Measurements from ENCODE around the gene WSB2. TPM values are rescaled to one million over a fixed set of nuclear protein-coding genes. Genes with fewer than 3 reads are reported as not detected.

Gene WSB2
- polyA plus RNA-seq, 1 donor (not counting 4 experiments of a cell fraction or from before 2014, with no cell fraction given) = 84.0 TPM

- H2AFZ ChIP-seq (ENCODE audit: control insufficient read depth, low read length) = no peak overlapping the region
- no peak overlapping the region for H3K4me2 ChIP-seq (ENCODE audit: control insufficient read depth, extremely low read depth, insufficient read depth, low read depth, low read length)
- peaks cover 41 to 56% of the 10 kb centered on the region in 2 experiments for H3K36me3 ChIP-seq (ENCODE audit: control insufficient read depth in 2 of 2, extremely low read depth in 1 of 2, insufficient read depth in 2 of 2, low read length in 2 of 2)
Observed at GRCh38 chr12:118038137-118038536, 22.8 kb downstream of the WSB2 start.

GRCh38 chr12:118036672-118037411, 24.1 kb downstream of the WSB2 start:
- dilution Hi-C loops (cut with MboI; ENCODE audit: extremely low pct_ligation_motif_present, low sequenced_read_pairs) = no loop called here
- DNase-seq (ENCODE audit: low read depth, low spot score) (no peak), FAIRE-seq (no peak)
- Histone ChIP-seq H4K20me1 (ENCODE audit: control insufficient read depth, extremely low read depth, insufficient read depth, low read length) (no peaks in the 10 kb centered on the region), H3K79me2 (ENCODE audit: control insufficient read depth, insufficient read depth, low read length) (no peaks in the 10 kb centered on the region), H3K9me3 (ENCODE audit: control insufficient read depth, low read depth, low read length) (no peaks in the 10 kb centered on the region), H3K27me3 (ENCODE audit: control insufficient read depth, extremely low read depth, insufficient read depth, low read length) (no peaks in the 10 kb centered on the region), H3K4me3 (ENCODE audit: control insufficient read depth in 2 of 3, extremely low read depth in 1 of 3, insufficient read depth in 2 of 3, low read depth in 1 of 3, low read length in 3 of 3) (no peak overlapping the region), H2AFZ (ENCODE audit: control insufficient read depth, low read length) (no peak overlapping the region), H3K9me1 (ENCODE audit: control insufficient read depth, extremely low read depth, insufficient read depth, low read length) (no peaks in the 10 kb centered on the region), H3K9ac (ENCODE audit: control insufficient read depth, extremely low read depth, insufficient read depth, low read length) (no peak overlapping the region), H3K4me1 (ENCODE audit: control insufficient read depth, extremely low read depth, insufficient read depth, low read length) (no peaks in the 10 kb centered on the region), H3K27ac (ENCODE audit: control insufficient read depth, insufficient read depth, low read length) (no peak overlapping the region), H3K4me2 (ENCODE audit: control insufficient read depth, extremely low read depth, insufficient read depth, low read depth, low read length) (no peak overlapping the region), H3K36me3 (ENCODE audit: control insufficient read depth in 2 of 2, extremely low read depth in 1 of 2, insufficient read depth in 2 of 2, low read length in 2 of 2) (peaks cover 37 to 51% of the 10 kb centered on the region in 2 experiments)
- TF ChIP-seq EZH2 (IDR thresholded peaks at IDR 0.05; ENCODE audit: low read length) = no peak
- no peak for TF ChIP-seq CTCF (optimal IDR thresholded peaks at IDR 0.05 in 1 of 3, IDR thresholded peaks at IDR 0.05 in 1 of 3, conservative IDR thresholded peaks at IDR 0.05 in 1 of 3; ENCODE audit: extremely low read depth in 1 of 3, insufficient read depth in 2 of 3, low read length in 3 of 3)

More at GRCh38 chr12:118038137-118038536, 22.8 kb downstream of the WSB2 start:
- dilution Hi-C loops (cut with MboI; ENCODE audit: extremely low pct_ligation_motif_present, low sequenced_read_pairs) = no loop called here
- H3K9ac ChIP-seq (ENCODE audit: control insufficient read depth, extremely low read depth, insufficient read depth, low read length) = no peak overlapping the region
- H4K20me1 ChIP-seq (ENCODE audit: control insufficient read depth, extremely low read depth, insufficient read depth, low read length) = no peaks in the 10 kb centered on the region
- no peak for DNase-seq (ENCODE audit: low read depth, low spot score)
- no peak overlapping the region for H3K27ac ChIP-seq (ENCODE audit: control insufficient read depth, insufficient read depth, low read length)
- no peaks in the 10 kb centered on the region for H3K27me3 ChIP-seq (ENCODE audit: control insufficient read depth, extremely low read depth, insufficient read depth, low read length)
- FAIRE-seq = no peak
- no peaks in the 10 kb centered on the region for H3K9me1 ChIP-seq (ENCODE audit: control insufficient read depth, extremely low read depth, insufficient read depth, low read length)
- H3K4me1 ChIP-seq (ENCODE audit: control insufficient read depth, extremely low read depth, insufficient read depth, low read length) = no peaks in the 10 kb centered on the region
- TF ChIP-seq CTCF (optimal IDR thresholded peaks at IDR 0.05 in 1 of 3, IDR thresholded peaks at IDR 0.05 in 1 of 3, conservative IDR thresholded peaks at IDR 0.05 in 1 of 3; ENCODE audit: extremely low read depth in 1 of 3, insufficient read depth in 2 of 3, low read length in 3 of 3) (no peak), EZH2 (IDR thresholded peaks at IDR 0.05; ENCODE audit: low read length) (no peak)
- peaks cover 2% of the 10 kb centered on the region for H3K79me2 ChIP-seq (ENCODE audit: control insufficient read depth, insufficient read depth, low read length)
- no peaks in the 10 kb centered on the region for H3K9me3 ChIP-seq (ENCODE audit: control insufficient read depth, low read depth, low read length)
- H3K4me3 ChIP-seq (ENCODE audit: control insufficient read depth in 2 of 3, extremely low read depth in 1 of 3, insufficient read depth in 2 of 3, low read depth in 1 of 3, low read length in 3 of 3) = no peak overlapping the region
